ENCODE results near the gene ALS2. TPM values are rescaled to one million over a fixed set of nuclear protein-coding genes. Genes with fewer than 3 reads are reported as not detected.

Gene ALS2
- total RNA-seq, 2 donors from 2014 or later, result 9.9 to 12.2 TPM

DNA sequence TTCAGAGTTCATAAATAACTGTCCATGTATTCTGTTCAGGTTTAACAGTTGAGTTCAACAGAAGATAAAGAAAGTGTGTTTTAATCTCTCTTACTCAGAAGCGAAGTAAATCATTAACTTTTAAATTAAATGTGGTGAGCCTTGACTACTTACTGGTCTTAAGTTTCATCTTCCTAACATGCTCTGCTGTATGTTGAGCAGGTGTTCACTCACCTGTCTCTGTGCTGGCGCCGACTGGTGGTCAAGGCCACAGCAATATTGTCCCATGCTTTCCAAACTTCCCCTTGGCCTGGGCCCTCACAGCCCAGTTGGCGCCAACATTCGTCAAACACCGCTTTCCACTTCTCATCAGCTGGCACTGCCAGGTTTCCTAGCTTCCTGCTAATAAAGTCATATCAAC is 65.3 kb downstream of the ALS2 start:
- no peak for TF ChIP-seq POLR2A (IDR thresholded peaks at IDR 0.05)
- TF ChIP-seq, protein P1, sequence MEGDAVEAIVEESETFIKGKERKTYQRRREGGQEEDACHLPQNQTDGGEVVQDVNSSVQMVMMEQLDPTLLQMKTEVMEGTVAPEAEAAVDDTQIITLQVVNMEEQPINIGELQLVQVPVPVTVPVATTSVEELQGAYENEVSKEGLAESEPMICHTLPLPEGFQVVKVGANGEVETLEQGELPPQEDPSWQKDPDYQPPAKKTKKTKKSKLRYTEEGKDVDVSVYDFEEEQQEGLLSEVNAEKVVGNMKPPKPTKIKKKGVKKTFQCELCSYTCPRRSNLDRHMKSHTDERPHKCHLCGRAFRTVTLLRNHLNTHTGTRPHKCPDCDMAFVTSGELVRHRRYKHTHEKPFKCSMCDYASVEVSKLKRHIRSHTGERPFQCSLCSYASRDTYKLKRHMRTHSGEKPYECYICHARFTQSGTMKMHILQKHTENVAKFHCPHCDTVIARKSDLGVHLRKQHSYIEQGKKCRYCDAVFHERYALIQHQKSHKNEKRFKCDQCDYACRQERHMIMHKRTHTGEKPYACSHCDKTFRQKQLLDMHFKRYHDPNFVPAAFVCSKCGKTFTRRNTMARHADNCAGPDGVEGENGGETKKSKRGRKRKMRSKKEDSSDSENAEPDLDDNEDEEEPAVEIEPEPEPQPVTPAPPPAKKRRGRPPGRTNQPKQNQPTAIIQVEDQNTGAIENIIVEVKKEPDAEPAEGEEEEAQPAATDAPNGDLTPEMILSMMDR (IDR thresholded peaks at IDR 0.05), result peak in 6 of 7 experiments; percentile 35 to 71 (median 59)
- Histone ChIP-seq H3K27me3 (no peaks in the 10 kb centered on the region), H3K4me3 (no peak overlapping the region), H3K4me1 (peaks cover 17% of the 10 kb centered on the region), H3K36me3 (replicated peaks in 1 of 2; ENCODE audit: insufficient read depth in 1 of 2, low read depth in 2 of 2) (peaks cover 0 to 6% of the 10 kb centered on the region in 2 donors), H3K27ac (peak overlapping the region in 3 of 4 donors; percentile 20 to 61 (median 59)), H3K9me3 (no peaks in the 10 kb centered on the region)
- 17% methylated on average over 6 of the region's 6 CpGs for WGBS, 2 donors
- DNase-seq (peak; percentile 83 to 87 (median 86)), ATAC-seq (peak; percentile 98)
- intact Hi-C loops (cut with DNase I), result no loop called here

DNA sequence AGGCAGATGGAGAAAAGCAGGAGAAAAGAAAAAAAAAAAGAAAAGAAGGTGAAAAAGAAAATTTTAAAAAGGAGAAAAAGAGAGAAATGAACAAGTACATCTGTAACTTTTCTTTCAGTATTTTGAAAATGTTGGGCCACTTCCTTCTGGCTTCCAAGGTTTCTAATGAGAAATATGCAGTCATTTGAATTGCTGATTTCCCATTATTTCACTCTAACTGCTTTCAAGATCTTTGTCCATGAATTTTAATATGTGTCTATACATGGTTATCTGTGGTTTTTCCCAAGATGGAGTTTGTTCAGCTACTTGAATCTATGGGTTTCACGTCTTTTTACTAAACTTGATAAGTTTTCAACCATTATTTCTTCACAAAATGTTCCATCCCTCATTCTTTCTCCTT is 68.0 kb downstream of the ALS2 start:
- H3K27ac ChIP-seq, result no peak overlapping the region
- H3K9me3 ChIP-seq, result no peaks in the 10 kb centered on the region
- H3K4me3 ChIP-seq, result no peak overlapping the region
- H3K4me1 ChIP-seq, result peaks cover 17% of the 10 kb centered on the region
- peaks cover 5 to 10% of the 10 kb centered on the region in 2 donors for H3K36me3 ChIP-seq (replicated peaks in 1 of 2; ENCODE audit: insufficient read depth in 1 of 2, low read depth in 2 of 2)
- ATAC-seq (no peak), DNase-seq (no peak)
- no peaks in the 10 kb centered on the region for H3K27me3 ChIP-seq
- intact Hi-C loops (cut with DNase I), result no loop called here
- TF ChIP-seq POLR2A (IDR thresholded peaks at IDR 0.05), result no peak
- TF ChIP-seq, protein P1 (IDR thresholded peaks at IDR 0.05), result no peak
- WGBS, 2 donors, result 83 to 90% methylated on average over 1 of the region's 1 CpG

- peaks cover 5 to 16% of the 10 kb centered on the region in 2 donors for H3K36me3 ChIP-seq (replicated peaks in 1 of 2; ENCODE audit: insufficient read depth in 1 of 2, low read depth in 2 of 2)
- no peak overlapping the region for H3K4me3 ChIP-seq
- H3K27ac ChIP-seq, result no peak overlapping the region
- TF ChIP-seq, protein P1 (IDR thresholded peaks at IDR 0.05), result no peak
- no peak for TF ChIP-seq POLR2A (IDR thresholded peaks at IDR 0.05)
- no peak for DNase-seq
- intact Hi-C loops (cut with DNase I), result no loop called here
- no peaks in the 10 kb centered on the region for H3K9me3 ChIP-seq
- peaks cover 1% of the 10 kb centered on the region for H3K4me1 ChIP-seq
- no peaks in the 10 kb centered on the region for H3K27me3 ChIP-seq
- ATAC-seq, result no peak
- WGBS, 2 donors, result 88 to 93% methylated on average over 5 of the region's 5 CpGs
Measured at GRCh38 chr2:201709747-201710146, 71.0 kb downstream of the ALS2 start.

DNA sequence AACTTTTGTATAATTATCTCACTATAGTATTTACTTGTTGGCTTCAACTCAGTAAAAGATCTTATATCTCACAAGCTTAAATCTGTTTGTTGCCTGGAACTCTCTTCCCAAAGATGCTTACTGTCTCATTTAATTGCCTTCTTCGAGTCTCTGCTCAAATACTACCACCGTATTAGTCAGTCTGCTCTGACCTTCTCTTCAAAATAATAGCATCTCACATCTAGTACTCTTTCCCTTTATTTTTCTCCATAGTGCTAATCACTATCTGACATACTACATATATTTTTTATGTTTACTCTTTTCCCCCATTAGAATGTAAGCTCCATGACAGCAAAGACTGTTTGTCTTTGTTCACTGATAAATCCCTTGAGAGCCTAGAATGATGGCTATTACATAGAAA is 71.7 kb downstream of the ALS2 start:
- Histone ChIP-seq H3K4me3 (no peak overlapping the region), H3K27ac (no peak overlapping the region), H3K27me3 (no peaks in the 10 kb centered on the region), H3K4me1 (no peaks in the 10 kb centered on the region), H3K9me3 (no peaks in the 10 kb centered on the region), H3K36me3 (replicated peaks in 1 of 2; ENCODE audit: insufficient read depth in 1 of 2, low read depth in 2 of 2) (peaks cover 5 to 17% of the 10 kb centered on the region in 2 donors)
- no peak for TF ChIP-seq POLR2A (IDR thresholded peaks at IDR 0.05)
- TF ChIP-seq, protein P1 (IDR thresholded peaks at IDR 0.05), result no peak
- WGBS, 2 donors, result 77 to 82% methylated on average over 2 of the region's 2 CpGs
- intact Hi-C loops (cut with DNase I), result no loop called here
- DNase-seq (no peak), ATAC-seq (no peak)

DNA sequence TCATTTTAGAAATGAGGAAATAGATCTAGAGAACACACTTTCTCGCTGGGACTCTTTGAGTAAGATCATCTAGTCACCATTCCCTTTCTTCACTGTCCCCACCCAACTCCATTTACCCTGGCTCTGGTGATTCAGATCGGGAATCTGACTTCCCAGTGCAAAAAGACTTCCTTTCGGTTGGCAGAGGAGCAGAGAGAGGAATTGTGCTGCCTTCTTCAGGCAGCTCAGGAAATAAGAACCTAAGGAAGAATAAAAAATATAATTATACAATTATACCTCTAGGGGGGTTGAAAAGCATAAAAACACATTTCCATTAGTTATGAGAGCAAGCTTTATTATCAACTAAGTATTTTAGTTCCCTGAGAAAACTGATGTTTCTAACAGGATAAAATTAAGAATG is 73.0 kb downstream of the ALS2 start:
- H3K9me3 ChIP-seq, result no peaks in the 10 kb centered on the region
- peaks cover 5 to 17% of the 10 kb centered on the region in 2 donors for H3K36me3 ChIP-seq (replicated peaks in 1 of 2; ENCODE audit: insufficient read depth in 1 of 2, low read depth in 2 of 2)
- WGBS, 2 donors, result 80 to 88% methylated on average over 3 of the region's 3 CpGs
- H3K4me1 ChIP-seq, result no peaks in the 10 kb centered on the region
- intact Hi-C loops (cut with DNase I), result no loop called here
- no peak for TF ChIP-seq POLR2A (IDR thresholded peaks at IDR 0.05)
- TF ChIP-seq, protein P1 (IDR thresholded peaks at IDR 0.05), result no peak
- no peak overlapping the region for H3K27ac ChIP-seq
- H3K4me3 ChIP-seq, result no peak overlapping the region
- ATAC-seq (no peak), DNase-seq (no peak)
- H3K27me3 ChIP-seq, result no peaks in the 10 kb centered on the region

Data from body of pancreas (tissue), 4 donors.